PC-3 (cell line): ENCODE results near the gene OASL. TPM values are rescaled to one million over a fixed set of nuclear protein-coding genes. Genes with fewer than 3 reads are reported as not detected.

Source experiments
- ATAC-seq: fragments of 200-7000 bp; cut with Tn5 transposase; 2 replicates; pipeline ENCODE4 v1.9.1; 2020; ENCODE audit warnings: mild to moderate bottlenecking, moderate library complexity
- BruUV-seq: library from RNA; stranded (reverse); fragments of 400-500 nt; replicated peaks from 2 replicates; lab custom pipeline; 2021; lab: Mats Ljungman, UMichigan
- CTCF ChIA-PET: fragments of 300-600 bp; sonication (Branson Sonifier 250); formaldehyde crosslinking; loops from one replicate; lab custom pipeline; 2022; ENCODE audit warnings: antibody characterized with exemption; lab: Charles Lee
- POLR2A ChIA-PET: fragments of 300-600 bp; sonication (Branson Sonifier 250); formaldehyde crosslinking; loops from one replicate; lab custom pipeline; 2022; ENCODE audit warnings: antibody characterized with exemption; ENCODE audit not compliant: unreplicated experiment; lab: Charles Lee
- DNase-seq: peaks from one replicate; pipeline ENCODE4 v3.0.0-alpha.2; 2015
- H2AFZ ChIP-seq: fragments of 300-600 bp; sonication (generic); 2 replicates; pipeline ENCODE4 v1.6.0; 2016; ENCODE audit warnings: antibody characterized with exemption, low read length
- H3F3A ChIP-seq: fragments of 300-600 bp; sonication (generic); one replicate; pipeline ENCODE4 v1.6.0; 2017; ENCODE audit warnings: antibody characterized with exemption, low read length, control low read depth, mild to moderate bottlenecking; ENCODE audit not compliant: unreplicated experiment
- H3K27ac ChIP-seq: fragments of 300-600 bp; sonication (generic); 2 replicates; pipeline ENCODE4 v1.5.1; 2016; ENCODE audit warnings: mild to moderate bottlenecking, low read length
- H3K27me3 ChIP-seq: fragments of 300-600 bp; sonication (generic); 2 replicates; pipeline ENCODE4 v1.6.1; 2016; ENCODE audit warnings: low read length, mixed read lengths
- H3K36me3 ChIP-seq: fragments of 300-600 bp; sonication (generic); 2 replicates; pipeline ENCODE4 v1.6.1; 2016; ENCODE audit warnings: low read depth, mixed run types, low read length, mixed read lengths
- H3K4me1 ChIP-seq: fragments of 300-600 bp; sonication (generic); 2 replicates; pipeline ENCODE4 v1.5.1; 2016; ENCODE audit warnings: low read length; ENCODE audit not compliant: insufficient read depth
- H3K4me2 ChIP-seq: fragments of 300-600 bp; sonication (generic); 2 replicates; pipeline ENCODE4 v1.6.0; 2016; ENCODE audit warnings: low read length
- H3K4me3 ChIP-seq: fragments of 300-600 bp; sonication (generic); 2 replicates; pipeline ENCODE4 v1.5.1; 2016; ENCODE audit warnings: mild to moderate bottlenecking, low read length, mixed read lengths
- H3K79me2 ChIP-seq: fragments of 300-600 bp; sonication (generic); 2 replicates; pipeline ENCODE4 v1.6.1; 2017; ENCODE audit warnings: low read length, mixed read lengths
- H3K9ac ChIP-seq: fragments of 300-600 bp; sonication (generic); 2 replicates; pipeline ENCODE4 v1.6.0; 2016; ENCODE audit warnings: mild to moderate bottlenecking, low read length
- H3K9me2 ChIP-seq: fragments of 300-600 bp; sonication (generic); replicated peaks from 2 replicates; pipeline ENCODE4 v1.6.1; 2016; ENCODE audit warnings: mixed run types, low read length, mixed read lengths
- H3K9me3 ChIP-seq: fragments of 300-600 bp; sonication (generic); 2 replicates; pipeline ENCODE4 v1.6.1; 2016; ENCODE audit warnings: low read length, mixed read lengths
- H4K20me1 ChIP-seq: fragments of 300-600 bp; sonication (generic); 2 replicates; pipeline ENCODE4 v1.6.1; 2016; ENCODE audit warnings: low read length, mixed read lengths
- CTCF ChIP-seq: fragments of 300-600 bp; sonication (generic); conservative IDR thresholded peaks from 2 replicates; pipeline ENCODE4 v1.5.1; 2017; ENCODE audit warnings: antibody characterized with exemption, low read depth, mild to moderate bottlenecking, low read length
- EZH2 ChIP-seq: fragments of 300-600 bp; sonication (generic); IDR thresholded peaks from one replicate; pipeline ENCODE4 v1.6.1; 2017; ENCODE audit warnings: antibody characterized with exemption, mild to moderate bottlenecking, low read length; ENCODE audit not compliant: unreplicated experiment
- EZH2phosphoT487 ChIP-seq: fragments of 300-600 bp; sonication (generic); IDR thresholded peaks from 2 replicates; pipeline ENCODE4 v1.6.1; 2018; ENCODE audit warnings: mild to moderate bottlenecking, antibody characterized with exemption, low read length, borderline replicate concordance
- intact Hi-C: fragments of 100-400 bp; cut with micrococcal nuclease; formaldehyde crosslinking; loops from 2 replicates; pipeline ENCODE4 v1.9.0; 2023
- total RNA-seq: library from RNA; depleted of rRNA; stranded (reverse); fragments of >200 nt; gene quantifications from 2 replicates; pipeline ENCODE4 v1.2.3, GENCODE V29; 2014

OASL gene
- total RNA-seq, 1 experiment from 2014 or later = 7.6 TPM

- ChIA-PET POLR2A (no interaction called here), CTCF (interaction anchor here (0.6 kb wide), 1 partner anchor 52 kb away, joined by 3 read pairs; no protein-coding TSS in a partner anchor)
- no peak overlapping the region for H3K9ac ChIP-seq
- H3K27me3 ChIP-seq = no peaks in the 10 kb centered on the region
- intact Hi-C loops = no loop called here
- peaks cover 3% of the 10 kb centered on the region; the same call in 1 of the 2 replicates for H3K4me1 ChIP-seq
- no peak overlapping the region for H3K4me2 ChIP-seq
- BruUV-seq = no TSS peak
- TF ChIP-seq CTCF = no peak
- TF ChIP-seq EZH2phosphoT487 = no peak
- no peak for TF ChIP-seq EZH2
- H2AFZ ChIP-seq = no peak overlapping the region
- H3K9me2 ChIP-seq = no peaks in the 10 kb centered on the region
- H3K79me2 ChIP-seq = no peaks in the 10 kb centered on the region
- DNase-seq (no peak), ATAC-seq (no peak)
- no peaks in the 10 kb centered on the region for H3F3A ChIP-seq
- H3K27ac ChIP-seq = no peak overlapping the region
- no peaks in the 10 kb centered on the region for H3K36me3 ChIP-seq
- no peaks in the 10 kb centered on the region for H3K9me3 ChIP-seq
- no peak overlapping the region for H3K4me3 ChIP-seq
- H4K20me1 ChIP-seq = no peaks in the 10 kb centered on the region
Measured at GRCh38 chr12:121023799-121024198, 15.2 kb downstream of the OASL start.

GRCh38 chr12:121022713-121023112, 16.3 kb downstream of the OASL start:
- ATAC-seq (no peak), DNase-seq (no peak)
- TF ChIP-seq EZH2 (no peak), EZH2phosphoT487 (no peak), CTCF (no peak)
- intact Hi-C loops = no loop called here
- Histone ChIP-seq H4K20me1 (no peaks in the 10 kb centered on the region), H3K4me3 (no peak overlapping the region), H3K27ac (no peak overlapping the region), H3K27me3 (no peaks in the 10 kb centered on the region), H3K9me3 (no peaks in the 10 kb centered on the region), H3K4me2 (no peak overlapping the region), H3F3A (no peaks in the 10 kb centered on the region), H3K4me1 (peaks cover 3% of the 10 kb centered on the region; the same call in 1 of the 2 replicates), H3K9ac (no peak overlapping the region), H3K79me2 (no peaks in the 10 kb centered on the region), H2AFZ (no peak overlapping the region), H3K36me3 (no peaks in the 10 kb centered on the region), H3K9me2 (no peaks in the 10 kb centered on the region)
- ChIA-PET POLR2A (no interaction called here), CTCF (no interaction called here)
- no TSS peak for BruUV-seq

- TF ChIP-seq CTCF = no peak
- no peak for TF ChIP-seq EZH2phosphoT487
- TF ChIP-seq EZH2 = no peak
- DNase-seq = no peak
Measured at GRCh38 chr12:121021754-121022153, 17.3 kb downstream of the OASL start.

More at GRCh38 chr12:121021754-121022153, 17.3 kb downstream of the OASL start:
- Histone ChIP-seq H4K20me1 (no peaks in the 10 kb centered on the region), H3K4me1 (peaks cover 3% of the 10 kb centered on the region; the same call in 1 of the 2 replicates), H3K9ac (no peak overlapping the region), H3K4me2 (no peak overlapping the region), H3K27me3 (no peaks in the 10 kb centered on the region), H3F3A (no peaks in the 10 kb centered on the region), H3K27ac (no peak overlapping the region), H3K36me3 (no peaks in the 10 kb centered on the region), H3K79me2 (no peaks in the 10 kb centered on the region), H2AFZ (no peak overlapping the region), H3K4me3 (no peak overlapping the region), H3K9me2 (no peaks in the 10 kb centered on the region), H3K9me3 (no peaks in the 10 kb centered on the region)
- ChIA-PET CTCF (no interaction called here), POLR2A (no interaction called here)
- no TSS peak for BruUV-seq
- no peak for ATAC-seq
- intact Hi-C loops = no loop called here
